Ishikawa (cell line): ENCODE data around the gene IFI44L.

Source experiments
- CEBPB ChIP-seq: IDR thresholded peaks from 2 replicates; pipeline ENCODE4 v1.6.1; 2012
- EGR1 ChIP-seq: IDR thresholded peaks from 2 replicates; pipeline ENCODE4 v1.6.1; 2012
- EP300 ChIP-seq: IDR thresholded peaks from 2 replicates; pipeline ENCODE4 v1.6.1; 2012; ENCODE audit warnings: borderline replicate concordance
- FOXM1 ChIP-seq: IDR thresholded peaks from 2 replicates; pipeline ENCODE4 v1.6.1; 2012; ENCODE audit warnings: low read depth, borderline replicate concordance
- NFIC ChIP-seq: IDR thresholded peaks from 2 replicates; pipeline ENCODE4 v1.6.1; 2012
- RAD21 ChIP-seq: IDR thresholded peaks from 2 replicates; pipeline ENCODE4 v1.6.1; 2012; ENCODE audit warnings: low read depth
- TF ChIP-seq, protein P1 (sequence below): IDR thresholded peaks from 2 replicates; pipeline ENCODE4 v1.6.1; 2012; ENCODE audit warnings: low read depth, mild to moderate bottlenecking
- TF ChIP-seq, protein P2 (sequence below): IDR thresholded peaks from 2 replicates; pipeline ENCODE4 v1.6.1; 2012

DNA sequence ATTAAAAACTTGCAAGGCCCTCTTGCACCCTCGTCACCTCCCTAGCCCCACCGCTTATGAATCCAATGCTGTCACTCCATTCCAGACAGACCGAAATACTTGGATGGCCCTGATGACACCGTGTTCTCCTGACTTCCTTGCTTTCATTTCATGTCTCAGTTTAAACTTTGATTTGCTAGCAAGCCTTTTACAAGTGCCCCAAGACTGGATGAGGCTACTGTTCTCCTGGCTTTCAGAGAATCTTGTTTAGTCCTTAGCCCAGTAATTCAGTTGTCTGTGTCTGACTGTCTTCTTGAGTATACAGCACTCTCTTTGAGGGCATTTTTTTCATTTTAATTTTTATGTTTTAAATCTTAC, 824 bp upstream of the IFI44L start:
- TF ChIP-seq FOXM1, result no peak
- no peak for TF ChIP-seq CEBPB
- TF ChIP-seq EP300, result no peak
- no peak for TF ChIP-seq NFIC
- TF ChIP-seq, protein P1, sequence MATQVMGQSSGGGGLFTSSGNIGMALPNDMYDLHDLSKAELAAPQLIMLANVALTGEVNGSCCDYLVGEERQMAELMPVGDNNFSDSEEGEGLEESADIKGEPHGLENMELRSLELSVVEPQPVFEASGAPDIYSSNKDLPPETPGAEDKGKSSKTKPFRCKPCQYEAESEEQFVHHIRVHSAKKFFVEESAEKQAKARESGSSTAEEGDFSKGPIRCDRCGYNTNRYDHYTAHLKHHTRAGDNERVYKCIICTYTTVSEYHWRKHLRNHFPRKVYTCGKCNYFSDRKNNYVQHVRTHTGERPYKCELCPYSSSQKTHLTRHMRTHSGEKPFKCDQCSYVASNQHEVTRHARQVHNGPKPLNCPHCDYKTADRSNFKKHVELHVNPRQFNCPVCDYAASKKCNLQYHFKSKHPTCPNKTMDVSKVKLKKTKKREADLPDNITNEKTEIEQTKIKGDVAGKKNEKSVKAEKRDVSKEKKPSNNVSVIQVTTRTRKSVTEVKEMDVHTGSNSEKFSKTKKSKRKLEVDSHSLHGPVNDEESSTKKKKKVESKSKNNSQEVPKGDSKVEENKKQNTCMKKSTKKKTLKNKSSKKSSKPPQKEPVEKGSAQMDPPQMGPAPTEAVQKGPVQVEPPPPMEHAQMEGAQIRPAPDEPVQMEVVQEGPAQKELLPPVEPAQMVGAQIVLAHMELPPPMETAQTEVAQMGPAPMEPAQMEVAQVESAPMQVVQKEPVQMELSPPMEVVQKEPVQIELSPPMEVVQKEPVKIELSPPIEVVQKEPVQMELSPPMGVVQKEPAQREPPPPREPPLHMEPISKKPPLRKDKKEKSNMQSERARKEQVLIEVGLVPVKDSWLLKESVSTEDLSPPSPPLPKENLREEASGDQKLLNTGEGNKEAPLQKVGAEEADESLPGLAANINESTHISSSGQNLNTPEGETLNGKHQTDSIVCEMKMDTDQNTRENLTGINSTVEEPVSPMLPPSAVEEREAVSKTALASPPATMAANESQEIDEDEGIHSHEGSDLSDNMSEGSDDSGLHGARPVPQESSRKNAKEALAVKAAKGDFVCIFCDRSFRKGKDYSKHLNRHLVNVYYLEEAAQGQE, result no peak
- no peak for TF ChIP-seq RAD21
- TF ChIP-seq, protein P2, sequence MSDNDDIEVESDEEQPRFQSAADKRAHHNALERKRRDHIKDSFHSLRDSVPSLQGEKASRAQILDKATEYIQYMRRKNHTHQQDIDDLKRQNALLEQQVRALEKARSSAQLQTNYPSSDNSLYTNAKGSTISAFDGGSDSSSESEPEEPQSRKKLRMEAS, result no peak
- TF ChIP-seq EGR1, result no peak
